ENCODE data around the gene SIMC1.

SIMC1 gene

GRCh38 chr5:176317534-176318374 is 79.5 kb downstream of the SIMC1 start:
- no peak for DNase-seq

- no peak for DNase-seq
Measured at GRCh38 chr5:176319827-176320554, 81.8 kb downstream of the SIMC1 start.

DNA sequence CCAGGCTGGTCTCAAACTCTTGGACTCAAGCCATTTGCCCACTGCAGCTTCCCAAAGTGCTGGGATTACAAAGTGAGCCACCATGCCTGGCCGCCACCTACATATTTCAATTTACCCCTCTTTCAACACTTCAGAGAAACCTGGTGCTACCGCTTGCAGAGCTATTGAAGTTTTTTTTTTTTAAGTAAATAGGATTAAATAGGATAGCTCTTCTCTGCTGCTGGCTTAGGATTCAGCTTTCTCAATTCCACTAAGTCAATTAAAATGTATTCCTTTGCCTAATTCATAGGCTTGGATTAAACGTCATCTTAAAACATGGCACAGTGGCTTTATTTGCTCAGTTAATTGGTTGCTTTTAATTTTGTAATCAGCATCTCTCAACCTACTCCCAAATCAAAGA is 82.4 kb downstream of the SIMC1 start:
- DNase-seq: no peak

GRCh38 chr5:176334031-176334770 is 96.0 kb downstream of the SIMC1 start:
- no peak for DNase-seq

DNA sequence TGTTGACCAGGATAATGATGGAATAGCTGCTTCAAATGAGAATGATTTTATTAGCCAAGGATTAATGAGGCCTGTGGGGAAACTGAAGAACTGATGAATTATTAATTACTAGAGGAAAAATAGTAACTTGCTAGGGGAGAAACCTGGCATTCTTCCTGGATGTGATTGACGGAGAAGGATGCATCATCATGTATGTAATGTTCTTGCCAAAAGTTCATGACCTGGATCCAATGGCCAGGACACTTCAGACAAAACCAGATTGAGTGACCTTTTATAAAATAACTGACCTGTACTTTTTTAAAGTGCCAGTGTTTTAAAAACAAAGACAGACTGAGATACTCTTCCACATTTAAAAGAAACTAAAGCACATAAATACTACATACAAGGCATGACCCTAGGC is 99.7 kb downstream of the SIMC1 start:
- no peak for DNase-seq

GRCh38 chr5:176339304-176339703 is 101.1 kb downstream of the SIMC1 start:
- DNase-seq: no peak

DNA sequence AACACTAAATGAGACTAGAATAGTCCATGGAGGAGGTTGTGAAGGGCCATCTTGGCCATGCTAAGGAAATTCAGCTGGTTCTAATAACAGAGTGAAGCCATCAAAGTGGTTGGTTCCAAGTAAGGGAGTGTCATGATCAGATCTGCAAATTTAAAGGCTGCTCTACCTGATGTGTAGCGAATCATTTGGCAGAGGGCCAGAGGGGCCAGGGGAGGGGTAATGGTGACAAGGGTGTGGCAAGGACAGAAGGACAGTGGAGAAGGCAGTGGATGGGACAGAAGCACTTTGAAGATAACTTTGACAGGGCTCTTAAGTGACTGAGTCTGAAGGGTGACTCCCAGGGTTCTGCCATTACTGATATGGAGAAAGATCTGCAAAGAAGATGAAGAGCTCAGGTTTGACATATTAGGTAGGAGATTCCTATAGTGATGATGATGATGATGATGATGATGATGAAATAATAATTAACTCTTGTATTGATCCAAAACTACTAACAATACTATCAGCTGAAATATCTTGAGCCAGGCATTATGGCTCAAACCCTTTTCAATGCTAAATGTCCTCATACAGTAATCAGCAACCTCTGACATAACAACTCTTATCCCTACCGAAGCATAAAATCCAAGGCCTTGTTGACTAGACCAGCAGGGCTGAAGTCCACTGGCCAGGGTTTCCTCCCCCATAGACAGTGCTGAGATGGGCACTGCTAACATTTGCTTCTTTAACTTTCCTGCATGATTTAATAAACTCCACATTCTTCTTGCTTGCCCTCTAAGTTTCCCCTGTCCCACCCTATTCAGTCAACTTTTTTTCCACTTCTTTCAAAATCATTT is 103.3 kb downstream of the SIMC1 start:
- DNase-seq: no peak

DNA sequence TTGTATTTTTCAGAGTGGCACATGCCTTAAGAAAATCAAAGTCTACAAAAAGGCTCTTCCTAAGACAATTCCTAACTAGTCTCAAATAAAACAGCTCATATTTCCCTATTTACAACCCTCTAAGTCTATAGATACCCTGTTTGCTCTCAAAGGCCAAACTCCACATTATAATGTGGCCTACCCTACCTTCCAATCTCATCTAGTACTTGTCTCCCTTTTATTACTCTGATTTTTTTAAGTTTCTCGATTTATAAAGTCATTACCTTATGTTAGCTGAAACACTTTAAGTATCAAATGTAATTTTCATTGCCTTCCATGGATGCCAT is 103.9 kb downstream of the SIMC1 start:
- no peak for DNase-seq

DNA sequence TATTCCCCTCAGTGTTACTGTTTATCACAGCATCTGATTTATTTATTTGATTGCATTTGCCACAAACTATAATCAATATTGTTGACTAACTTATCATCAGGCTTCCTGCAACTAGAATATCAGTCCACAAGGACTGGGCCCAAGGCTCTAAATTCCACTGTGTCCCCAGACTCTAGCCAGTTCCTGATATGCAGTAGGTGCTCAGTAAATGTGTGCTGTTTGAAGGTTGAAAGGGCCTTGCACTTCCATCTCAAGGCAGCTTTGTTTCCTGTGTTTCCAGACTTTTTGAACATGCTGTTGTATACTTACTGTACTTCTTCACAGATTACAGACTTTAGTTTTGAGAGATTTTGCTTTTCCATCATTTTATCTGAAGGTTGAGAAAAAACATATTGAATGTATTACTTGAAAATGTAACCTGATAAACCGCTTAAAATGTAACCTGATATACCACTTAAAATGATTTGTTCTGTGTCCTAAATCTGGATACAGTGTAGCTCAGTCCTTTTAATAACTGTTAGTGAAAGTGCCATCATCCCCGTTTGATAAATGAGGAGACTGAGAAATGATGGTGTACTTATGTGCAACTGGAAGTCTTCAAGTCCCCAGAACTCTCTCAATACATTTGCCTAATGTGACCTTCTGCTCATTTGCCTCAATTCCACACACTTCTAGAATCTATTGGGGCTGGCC is 104.7 kb downstream of the SIMC1 start:
- no peak for DNase-seq

DNA sequence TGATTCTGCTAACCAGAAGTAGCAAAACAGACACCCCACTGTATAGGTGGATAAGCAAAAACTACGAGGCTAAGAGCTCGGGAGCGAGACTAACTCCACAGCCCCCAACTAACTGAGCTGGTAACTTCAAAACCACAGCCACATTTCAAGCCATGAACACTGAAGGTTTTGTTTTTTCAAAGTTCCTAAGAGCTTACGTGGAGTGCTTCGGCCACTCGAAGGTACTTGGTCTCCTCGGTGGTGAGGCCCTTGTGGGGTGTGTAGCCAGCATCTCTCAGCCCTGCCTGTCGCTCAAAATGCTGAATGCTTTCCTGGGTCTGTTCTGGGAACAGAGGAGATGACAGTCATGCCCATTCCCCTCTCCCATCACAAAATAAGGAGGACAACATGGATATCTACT is 112.2 kb downstream of the SIMC1 start:
- DNase-seq: no peak

GRCh38 chr5:176352116-176352878 is 114.1 kb downstream of the SIMC1 start:
- no peak for DNase-seq

DNA sequence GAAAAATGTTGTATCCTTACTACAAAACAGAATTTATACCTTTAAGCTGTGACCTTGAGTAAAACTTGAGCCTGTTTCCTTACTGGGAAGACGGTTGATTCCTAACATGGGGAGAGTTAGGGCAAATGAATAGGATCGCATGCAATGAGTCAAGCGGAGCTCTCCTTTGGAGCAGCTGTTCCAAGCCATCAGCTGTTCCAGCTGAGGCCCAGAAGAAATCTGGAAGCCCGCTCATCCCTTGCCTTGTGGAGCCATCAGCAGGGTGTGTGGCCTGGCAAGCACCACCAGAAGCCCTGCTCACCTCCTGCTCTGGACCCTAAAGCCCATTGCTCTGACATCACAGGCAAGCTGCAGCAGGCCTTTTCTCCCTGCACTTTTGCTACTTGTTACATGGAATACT is 115.3 kb downstream of the SIMC1 start:
- no peak for DNase-seq

DNA sequence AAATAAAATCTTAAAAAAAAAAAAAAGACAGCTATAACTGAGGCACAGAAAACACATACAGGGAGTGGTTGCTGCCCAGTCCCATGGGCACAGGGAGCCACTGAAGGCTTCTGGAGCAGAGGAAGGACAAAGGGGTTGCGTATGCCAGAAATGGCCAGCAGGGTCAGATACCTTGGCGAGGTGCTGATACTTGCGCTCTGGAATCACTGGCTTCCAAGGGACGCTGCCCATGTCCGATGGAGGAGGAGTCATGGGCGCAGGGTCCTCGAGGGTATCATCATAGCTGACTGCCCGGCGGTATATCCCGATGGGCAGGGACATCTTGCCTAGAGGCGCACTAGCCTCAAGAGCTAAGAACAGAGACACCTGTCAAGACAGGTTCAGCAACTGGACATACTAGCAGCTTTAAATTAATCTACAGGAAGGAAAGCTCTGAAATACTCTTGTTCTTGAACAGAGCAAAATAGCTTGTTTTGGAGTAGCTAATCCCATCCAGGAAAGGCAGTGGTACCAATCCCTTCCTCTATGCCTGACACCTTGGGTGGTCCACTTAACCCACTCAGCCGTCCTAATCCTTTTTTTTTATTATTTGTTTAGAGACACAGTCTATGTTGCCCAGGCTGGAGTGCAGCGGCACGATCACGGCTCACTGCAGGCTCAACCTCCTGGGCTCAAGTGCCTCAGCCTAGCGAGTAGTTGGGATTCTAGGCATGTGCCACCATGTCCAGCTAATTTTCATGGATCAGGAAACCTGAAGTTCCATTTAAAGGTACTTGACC is 117.4 kb downstream of the SIMC1 start:
- DNase-seq: no peak

GRCh38 chr5:176356179-176356566 is 117.9 kb downstream of the SIMC1 start:
- no peak for DNase-seq

DNA sequence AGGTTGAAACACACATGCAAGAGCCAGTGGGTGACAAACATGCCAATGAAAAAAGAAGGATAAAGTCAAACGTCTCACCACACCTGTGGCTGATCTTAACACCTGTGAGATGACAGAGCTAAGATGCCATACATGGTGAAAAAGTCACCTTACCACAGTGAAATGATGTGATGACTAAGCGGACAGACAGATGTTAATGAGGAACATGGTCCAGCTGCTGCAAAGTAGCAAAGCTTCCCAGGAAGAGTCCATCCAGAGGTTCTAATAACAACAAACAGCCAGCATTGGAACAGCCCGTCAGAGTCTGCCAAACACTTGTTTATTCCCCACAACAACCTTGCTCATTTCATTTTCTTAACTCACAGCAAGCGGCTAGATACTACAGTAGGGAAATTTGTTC is 121.4 kb downstream of the SIMC1 start:
- DNase-seq: no peak

- no peak for DNase-seq
Measured at GRCh38 chr5:176360894-176361436, 122.7 kb downstream of the SIMC1 start.

GRCh38 chr5:176361437-176362232 is 123.4 kb downstream of the SIMC1 start, which contains the start of gene KIAA1191:
KIAA1191 (minus strand) TSS chr5:176361764; CDS start chr5:176359508, 2,256 bp downstream.
- peak; percentile 81 for DNase-seq

GRCh38 chr5:176362233-176362490 is 123.9 kb downstream of the SIMC1 start:
- no peak for DNase-seq

DNA sequence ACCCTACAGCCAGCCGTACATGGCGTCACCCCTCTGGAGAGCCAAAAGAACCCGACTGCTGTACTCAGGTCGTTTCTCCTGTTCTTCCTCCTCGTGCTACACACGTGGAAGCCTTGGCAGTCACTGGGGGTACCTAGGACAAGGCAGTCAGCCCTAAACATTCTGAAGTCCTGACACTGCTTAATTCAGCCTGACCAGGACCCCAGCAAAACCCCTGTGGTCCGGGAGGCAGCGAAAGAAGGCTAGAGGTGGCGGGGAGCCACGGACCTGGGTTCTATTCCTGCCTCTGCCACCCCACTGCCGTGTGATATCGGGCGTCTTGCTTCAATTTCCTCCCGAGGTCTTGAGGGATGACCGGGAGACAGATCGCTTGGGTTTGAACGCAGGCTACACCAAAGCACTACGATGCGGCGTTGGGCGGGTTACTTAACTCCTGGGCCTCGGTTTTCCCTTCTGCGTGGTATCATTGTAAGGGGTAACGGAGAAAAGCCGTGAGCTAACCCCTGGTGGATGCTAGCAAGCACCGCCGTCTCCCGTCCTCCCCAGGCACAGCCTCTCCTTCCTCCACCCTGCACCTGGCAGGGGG is 126.6 kb downstream of the SIMC1 start:
- DNase-seq: no peak

All from NCI-H774 (cell line).